GM11168 (cell line): ENCODE results near the gene CHST3.
"Not testable (repeated sequence)": the region's sequence is repeated elsewhere in the genome, so short reads cannot be mapped to it uniquely, and the experiment has no call there.

ENCODE experiments used
- in situ Hi-C: fragments of 300-500 bp; cut with MboI; formaldehyde crosslinking; loops from one replicate; pipeline ENCODE4 v1.12.0; 2022; ENCODE audit warnings: low sequenced_read_pairs; ENCODE audit not compliant: unreplicated experiment

CHST3 gene, protein sequence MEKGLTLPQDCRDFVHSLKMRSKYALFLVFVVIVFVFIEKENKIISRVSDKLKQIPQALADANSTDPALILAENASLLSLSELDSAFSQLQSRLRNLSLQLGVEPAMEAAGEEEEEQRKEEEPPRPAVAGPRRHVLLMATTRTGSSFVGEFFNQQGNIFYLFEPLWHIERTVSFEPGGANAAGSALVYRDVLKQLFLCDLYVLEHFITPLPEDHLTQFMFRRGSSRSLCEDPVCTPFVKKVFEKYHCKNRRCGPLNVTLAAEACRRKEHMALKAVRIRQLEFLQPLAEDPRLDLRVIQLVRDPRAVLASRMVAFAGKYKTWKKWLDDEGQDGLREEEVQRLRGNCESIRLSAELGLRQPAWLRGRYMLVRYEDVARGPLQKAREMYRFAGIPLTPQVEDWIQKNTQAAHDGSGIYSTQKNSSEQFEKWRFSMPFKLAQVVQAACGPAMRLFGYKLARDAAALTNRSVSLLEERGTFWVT

DNA sequence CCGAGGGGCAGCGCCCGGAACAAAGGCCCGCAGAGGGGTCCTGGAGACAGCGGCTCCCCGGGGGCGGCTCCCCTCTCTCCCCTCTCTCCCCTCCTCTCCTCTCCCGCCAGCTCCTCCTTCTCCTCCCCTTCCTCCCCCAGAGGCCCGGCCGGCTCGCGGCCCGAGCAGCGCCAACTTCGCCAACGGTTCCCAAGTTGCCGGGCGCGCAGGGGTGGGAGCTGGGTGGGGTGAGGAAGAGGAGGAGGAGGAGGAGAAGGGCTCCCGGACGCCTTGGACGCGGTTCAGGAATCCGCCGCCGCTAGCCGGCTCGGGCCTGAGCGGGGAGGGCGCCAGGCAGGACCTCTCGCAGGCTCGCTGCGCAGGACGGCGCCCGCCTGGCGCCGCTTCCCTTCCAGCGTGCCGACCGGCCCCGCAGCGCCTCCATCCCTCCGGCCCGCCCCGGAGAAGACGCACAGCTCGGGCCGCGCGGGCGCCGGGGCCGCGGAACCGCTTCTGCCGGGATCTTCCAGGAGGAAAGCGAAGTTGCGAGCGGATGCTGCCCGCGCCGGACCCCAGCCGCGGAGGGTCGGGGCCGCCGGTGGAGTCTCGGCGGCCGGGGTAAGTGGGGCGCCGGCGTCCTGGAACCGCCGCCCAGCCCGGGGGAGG, at the start of gene CHST3:
Gene CHST3, plus strand, starts transcription at position 298 of the 645 bp plus-strand sequence. CDS start 41,448 bp downstream, outside the sequence.
- in situ Hi-C loops = no loop called here

DNA sequence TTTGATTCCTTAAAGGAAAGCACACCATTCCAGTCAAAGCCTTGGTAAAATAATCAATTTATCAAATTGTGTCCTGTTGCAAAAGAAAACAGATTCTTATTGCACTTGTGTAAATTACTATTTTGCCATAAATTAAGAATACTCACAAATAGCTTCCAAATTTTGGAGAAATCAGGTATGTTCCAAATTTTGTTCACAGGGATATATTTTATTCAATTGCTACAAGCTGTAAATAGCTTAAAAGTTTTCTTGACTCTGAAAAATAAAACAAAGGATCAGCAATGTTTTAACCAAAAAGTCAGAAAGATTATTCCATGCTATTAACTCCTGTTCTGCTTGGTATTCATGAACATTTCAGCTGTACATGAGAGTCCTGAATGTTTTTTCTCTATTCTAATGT, 47.4 kb upstream of the CHST3 start:
- in situ Hi-C loops = no loop called here

DNA sequence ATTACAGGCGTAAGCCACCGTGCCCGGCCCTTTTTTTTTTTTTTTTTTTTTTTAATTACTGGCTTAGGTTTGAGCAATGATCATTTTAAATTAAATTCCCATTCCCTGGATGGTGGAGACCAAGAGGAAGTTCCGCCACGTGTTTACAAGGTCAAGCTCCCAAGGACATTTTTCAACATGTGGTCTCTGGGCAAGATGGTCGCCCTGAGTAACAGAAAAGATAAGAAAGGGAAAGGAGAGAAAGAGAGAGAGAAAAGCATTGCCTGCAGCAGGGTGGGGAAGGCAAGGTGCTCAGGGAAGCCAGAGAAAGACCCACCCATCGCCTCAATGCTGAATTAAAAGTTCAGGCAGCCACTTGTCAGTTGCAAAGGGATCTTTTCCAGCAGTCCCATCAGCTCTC, 45.2 kb upstream of the CHST3 start:
- in situ Hi-C loops = no loop called here

DNA sequence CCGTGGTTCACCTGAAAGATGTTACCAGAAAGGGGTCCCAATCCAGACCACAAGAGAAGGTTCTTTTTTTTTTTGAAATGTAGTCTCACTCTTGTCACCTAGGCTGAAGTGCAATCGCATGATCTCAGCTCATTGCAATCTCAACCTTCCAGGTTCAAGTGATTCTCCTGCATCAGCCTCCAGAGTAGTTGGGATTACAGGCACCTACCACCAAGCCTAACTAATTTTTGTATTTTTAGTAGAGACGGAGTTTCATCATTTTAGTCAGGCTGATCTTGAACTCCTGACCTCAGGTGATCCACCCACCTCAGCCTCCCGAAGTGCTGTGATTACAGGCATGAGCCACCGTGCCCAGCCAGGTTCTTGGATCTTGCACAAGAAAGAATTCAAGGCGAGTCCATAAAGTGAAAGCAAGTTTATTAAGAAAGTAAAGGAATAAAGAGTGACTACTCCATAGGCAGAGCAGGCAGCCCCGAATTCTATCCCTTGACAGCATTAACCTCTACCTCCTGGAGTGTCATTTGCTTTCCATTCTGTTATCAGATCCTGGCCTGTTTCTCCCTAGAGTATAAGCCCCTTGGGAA, 44.1 kb upstream of the CHST3 start:
- in situ Hi-C loops = not testable (repeated sequence)

DNA sequence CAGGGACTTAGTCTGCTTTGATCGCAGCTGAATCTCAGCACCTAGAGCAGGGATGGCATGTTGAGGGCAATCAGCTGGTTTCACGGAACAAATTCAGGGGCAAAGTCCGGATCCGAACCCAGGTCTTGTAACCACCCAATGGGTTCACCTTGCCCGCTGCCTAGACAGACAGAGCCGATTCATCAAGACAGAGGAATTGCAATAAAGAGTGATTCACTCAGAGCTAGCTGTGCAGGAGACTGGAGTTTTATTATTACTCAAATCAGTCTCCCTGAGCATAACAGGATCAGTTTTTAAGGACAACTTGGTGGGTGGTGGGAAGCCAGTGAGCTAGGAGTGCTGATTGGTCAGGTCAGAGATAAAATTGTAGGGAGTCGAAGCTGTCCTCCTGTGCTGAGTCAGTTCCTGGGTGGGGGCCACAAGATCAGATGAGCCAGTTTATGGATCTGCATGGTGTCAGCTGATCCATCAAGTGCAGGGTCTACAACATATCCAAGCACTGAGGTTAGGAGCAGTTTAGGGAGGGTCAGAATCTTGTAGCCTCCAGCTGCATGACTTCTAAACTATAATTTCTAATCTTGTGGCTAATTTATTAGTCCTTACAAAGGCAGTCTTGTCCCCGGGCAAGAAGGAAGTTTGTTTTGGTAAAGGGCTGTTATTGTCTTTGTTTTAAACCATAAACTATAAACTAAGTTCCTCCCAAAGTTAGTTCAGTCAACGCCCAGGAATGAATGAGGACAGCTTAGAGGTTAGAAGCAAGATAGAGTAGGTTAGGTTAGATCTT, 43.5 kb upstream of the CHST3 start:
- in situ Hi-C loops = no loop called here

DNA sequence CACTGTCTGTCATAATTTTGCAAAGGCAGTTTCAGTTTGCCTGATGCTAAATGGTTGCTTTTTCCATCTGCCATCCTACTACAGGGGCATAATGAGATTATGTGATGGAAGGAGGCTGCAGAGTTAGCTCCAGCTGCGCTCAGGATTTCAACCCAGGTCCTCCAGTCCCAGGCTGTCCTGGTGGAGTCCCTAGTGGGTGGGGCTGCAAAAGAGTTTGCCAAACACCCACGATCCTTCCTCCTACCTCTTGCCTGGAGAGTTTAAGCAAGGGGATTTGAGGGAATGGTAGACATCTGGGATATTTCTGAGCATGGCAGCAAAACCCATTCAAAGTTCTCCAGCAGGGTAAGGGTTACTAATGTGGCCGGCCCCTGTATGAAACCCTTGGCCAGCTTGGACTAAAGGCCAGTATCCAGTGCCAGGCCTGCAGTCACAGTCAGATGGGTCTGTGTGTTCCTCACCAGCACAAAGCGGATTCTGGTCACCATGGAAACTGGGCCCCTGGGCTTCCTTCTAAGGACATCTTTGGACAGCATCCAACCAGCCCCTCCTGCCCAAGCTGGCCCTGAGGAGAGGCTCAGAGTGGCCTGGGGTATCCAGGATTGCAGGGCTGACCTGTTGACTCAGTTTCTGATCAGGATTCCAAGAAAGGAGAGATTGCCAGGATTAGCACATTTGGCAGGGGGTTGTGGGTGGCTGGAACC, 42.7 kb upstream of the CHST3 start:
- in situ Hi-C loops = no loop called here

DNA sequence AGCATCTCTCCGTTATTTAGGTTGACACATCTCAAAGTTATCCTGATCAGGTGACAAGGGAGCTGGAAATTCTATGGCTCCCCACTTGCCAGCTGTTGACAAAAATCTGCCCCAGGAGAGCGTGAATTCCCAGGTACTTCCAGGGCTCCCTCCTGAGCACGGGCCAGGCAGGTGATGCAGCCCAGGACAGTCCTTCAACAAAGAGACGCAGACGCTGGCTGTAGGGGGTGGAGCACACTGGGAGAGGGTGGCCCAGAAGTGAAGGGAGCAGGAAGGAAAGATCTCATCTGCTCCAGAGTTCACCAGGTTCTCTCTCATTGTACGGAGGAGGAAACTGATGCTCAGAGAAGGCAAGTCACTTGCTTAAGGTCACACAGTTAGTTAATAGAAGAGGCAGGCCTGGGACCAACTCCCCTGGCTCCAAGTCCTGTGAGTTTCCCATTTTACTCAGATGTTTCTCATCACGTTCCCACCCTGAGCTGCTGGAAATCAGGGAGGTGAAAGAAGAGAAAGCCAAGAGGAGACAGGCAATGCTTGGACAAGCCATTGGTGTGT, 41.0 kb upstream of the CHST3 start:
- in situ Hi-C loops = no loop called here

DNA sequence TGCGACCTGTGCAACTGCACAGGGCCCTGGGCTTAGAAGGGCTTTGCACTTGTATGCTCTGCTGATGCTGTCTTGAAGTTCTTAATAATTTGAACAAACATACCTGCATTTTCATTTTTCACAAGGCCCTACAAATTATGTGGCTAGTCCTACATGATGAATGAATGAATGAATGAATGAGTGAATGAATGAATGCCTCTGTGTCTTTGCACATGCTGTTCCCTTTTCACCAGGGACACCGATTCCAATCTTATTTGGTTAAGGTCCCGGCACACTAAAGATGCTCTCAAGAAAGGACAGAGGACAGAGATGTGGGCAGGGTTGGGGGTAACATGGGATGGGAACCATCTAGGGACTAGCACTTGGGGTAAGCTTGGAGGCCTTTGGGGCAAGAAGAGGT, 39.4 kb upstream of the CHST3 start:
- in situ Hi-C loops = no loop called here

DNA sequence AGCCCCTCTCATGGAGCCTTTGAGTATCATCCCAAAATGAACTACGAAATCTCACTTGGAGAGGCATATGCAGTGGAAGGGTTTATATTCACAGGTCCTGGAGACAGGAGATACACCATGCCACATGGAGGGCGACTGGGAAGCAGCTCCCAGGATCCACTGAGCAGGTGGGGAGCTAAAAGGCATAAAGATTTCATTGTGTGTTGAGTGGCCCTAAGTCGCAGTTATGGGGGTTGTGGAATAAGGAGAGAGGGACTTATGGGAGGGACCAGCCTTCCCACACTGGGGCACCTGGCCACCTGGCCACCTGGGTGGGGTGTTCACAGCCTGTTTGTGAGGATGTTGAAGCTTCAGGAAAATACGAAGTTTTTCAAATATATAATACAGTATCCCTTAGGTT, 37.0 kb upstream of the CHST3 start:
- in situ Hi-C loops = no loop called here

DNA sequence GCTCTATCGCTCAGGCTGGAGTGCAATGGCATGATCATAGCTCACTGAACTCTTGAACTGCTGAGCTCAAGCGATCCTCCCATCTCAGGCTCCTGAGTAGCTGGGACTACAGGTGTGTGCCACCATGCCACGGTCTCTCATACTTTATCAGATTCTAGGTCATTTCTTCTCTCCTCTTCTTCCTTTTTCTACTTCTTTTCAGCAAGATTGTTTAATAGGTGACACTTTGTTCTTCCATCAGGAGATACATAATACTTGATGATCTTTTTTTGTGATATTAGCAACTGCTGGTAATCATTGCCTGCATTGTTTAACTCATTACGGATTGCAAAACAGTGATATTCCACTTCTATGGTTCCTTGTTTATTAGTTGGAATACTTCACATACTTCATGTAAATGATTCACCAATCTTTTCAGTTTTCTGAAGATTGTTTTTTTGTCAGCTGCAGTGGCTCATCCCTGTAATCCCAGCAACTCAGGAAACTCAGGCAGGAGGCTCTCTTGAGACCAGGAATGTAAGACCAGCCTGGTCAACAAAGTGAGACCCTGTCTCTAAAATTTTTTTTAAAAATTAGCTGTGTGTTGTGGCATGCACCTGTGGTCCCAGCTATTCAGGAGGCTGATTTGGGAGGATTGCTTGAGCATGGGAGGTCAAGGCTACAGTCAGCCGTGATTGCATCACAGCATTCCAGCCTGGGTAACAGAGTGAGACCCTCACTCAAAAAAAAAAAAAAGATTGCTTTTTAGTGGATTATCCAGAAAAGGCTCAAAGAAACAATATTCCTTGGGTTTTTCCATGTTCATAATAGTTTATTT, 36.2 kb upstream of the CHST3 start:
- in situ Hi-C loops = no loop called here

DNA sequence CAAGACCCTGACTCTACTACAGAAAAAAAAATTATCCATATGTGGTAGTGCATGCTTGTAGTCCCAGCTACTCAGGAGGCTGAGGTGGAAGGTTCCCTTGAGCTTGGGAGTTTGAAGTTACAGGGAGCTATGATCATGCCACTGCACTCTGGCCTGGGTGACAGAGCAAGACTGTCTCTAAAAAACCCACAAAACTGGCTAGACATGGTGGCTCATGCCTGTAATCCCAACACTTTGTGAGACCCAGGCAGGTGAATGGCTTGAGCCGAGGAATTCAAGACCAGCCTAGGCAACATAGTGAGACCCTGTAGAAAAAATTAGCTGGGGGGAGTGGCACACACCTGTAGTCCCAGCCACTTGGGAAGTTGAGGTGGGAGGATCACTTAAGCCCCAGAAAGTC, 32.9 kb upstream of the CHST3 start:
- in situ Hi-C loops = no loop called here

DNA sequence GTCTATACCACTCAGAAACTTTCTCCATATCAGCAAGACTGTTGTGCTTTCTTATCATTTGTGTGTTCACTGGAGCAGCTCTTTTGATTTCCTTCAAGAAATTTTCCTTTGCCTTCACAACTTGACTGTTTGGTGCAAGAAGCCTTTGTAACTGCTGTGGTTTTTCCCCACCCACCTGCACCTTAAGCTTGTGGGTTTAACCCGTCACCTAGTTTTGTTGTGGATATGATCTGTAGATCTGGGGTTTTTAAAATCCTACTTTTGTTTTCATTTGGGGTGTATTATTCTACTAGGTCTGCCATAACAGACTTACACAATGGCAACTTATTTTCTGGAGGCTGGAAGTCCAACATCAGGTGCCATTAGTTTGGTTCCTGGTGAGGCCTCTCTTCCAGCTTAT, 30.5 kb upstream of the CHST3 start:
- in situ Hi-C loops = no loop called here

DNA sequence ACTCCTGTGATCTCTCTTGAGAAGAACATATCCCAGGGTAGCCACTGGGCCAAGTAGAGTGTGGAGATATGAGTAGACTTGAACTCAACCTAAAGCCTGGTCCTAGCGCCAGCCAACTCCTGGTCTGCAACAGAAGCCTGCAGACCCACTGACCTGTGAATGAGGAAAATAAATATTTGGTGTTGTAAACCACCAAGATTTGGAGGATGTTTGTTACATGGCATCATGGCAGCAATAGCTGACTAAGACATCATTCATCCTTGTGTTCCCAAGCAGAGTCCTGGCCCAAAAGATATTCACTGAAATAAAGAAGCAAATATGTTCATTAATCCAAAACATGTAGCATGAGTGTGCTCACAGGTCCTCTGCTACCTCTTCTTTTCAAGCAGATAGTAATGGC, 26.0 kb upstream of the CHST3 start:
- in situ Hi-C loops = no loop called here

DNA sequence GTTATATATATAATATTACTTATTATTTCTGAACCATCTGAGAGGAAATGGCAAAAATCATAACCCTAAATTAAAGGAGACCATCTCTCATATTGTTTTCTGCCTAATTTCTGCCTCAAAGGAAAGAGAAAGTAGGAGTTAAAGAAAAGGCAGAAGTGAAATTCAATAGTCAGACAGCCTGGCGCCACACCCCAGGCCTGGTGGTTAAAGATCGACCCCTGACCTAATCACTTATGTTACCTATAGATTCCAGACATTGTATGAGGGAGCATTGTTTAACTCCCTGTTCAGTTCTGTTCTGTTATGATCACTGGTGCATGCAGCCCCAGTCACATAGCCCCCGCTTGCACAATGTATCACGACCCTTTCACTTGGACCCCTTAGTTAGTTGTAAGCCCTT, 24.9 kb upstream of the CHST3 start:
- in situ Hi-C loops = no loop called here

DNA sequence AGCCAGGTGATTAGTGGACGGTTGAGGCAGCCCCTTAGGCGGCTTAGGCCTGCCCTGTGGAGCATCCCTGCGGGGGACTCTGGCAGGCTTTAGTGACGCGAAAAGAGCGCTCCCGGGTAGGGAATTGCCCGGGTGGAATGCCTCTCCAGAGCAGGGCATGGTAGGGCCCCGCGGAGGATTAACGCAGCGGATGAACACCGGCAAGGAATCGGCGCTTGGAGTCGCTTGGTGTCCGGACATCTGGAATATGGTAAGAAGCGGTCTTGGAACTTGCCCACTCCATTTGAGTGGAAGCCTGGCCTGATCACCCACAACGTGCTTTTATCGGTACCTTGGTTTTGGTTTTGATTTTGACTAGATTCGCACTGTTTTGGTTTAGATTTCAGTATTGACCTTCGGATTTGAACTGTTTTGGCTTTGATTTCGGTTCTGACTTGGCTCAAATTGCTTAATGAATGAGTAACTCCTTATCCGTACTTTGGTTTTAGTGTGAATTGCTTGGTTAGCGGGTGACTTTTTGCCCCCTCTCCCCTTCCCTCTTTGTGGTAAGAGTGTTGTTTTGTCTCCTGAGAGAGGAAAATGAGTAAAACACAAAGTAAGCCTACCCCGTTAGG, 24.2 kb upstream of the CHST3 start:
- in situ Hi-C loops = no loop called here

DNA sequence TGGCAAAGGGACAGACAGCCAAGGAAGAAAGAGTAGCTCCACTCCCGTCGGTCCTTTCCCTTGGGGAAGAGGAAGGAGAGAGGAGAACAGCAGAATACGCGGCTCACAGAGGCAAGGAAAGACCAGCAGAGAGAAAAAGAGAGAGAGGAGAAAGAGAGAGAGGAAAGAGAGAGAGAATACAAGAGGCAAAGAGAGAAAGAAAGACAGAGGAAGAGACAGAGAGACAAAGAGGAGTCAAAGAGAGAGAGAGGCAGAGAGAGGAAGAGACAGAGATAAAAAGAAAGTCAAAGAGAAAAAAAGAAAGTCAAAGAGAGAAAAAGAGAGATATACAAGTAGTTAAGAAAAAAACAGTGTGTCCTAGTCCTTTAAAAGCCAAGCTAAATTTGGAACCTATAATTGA, 23.4 kb upstream of the CHST3 start:
- in situ Hi-C loops = no loop called here

DNA sequence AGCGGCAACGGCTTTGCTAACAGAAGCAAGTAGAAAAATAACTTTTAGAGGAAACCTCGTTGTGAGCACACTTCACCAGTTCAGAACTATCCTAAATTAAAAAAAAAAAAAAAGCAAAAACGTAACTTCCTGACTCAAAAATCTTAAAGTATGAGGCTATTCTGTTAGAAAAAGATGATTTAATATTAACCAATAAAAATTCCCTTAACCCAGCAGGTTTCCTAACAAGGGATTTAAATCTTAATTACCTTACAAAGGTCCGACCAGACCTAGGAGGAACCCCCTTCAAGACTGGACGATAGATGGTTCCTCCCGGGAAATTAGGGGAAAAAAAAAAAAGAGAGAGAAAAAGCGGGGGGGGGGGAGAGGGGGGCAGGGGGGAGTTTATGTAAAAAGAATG, 22.9 kb upstream of the CHST3 start:
- in situ Hi-C loops = no loop called here

DNA sequence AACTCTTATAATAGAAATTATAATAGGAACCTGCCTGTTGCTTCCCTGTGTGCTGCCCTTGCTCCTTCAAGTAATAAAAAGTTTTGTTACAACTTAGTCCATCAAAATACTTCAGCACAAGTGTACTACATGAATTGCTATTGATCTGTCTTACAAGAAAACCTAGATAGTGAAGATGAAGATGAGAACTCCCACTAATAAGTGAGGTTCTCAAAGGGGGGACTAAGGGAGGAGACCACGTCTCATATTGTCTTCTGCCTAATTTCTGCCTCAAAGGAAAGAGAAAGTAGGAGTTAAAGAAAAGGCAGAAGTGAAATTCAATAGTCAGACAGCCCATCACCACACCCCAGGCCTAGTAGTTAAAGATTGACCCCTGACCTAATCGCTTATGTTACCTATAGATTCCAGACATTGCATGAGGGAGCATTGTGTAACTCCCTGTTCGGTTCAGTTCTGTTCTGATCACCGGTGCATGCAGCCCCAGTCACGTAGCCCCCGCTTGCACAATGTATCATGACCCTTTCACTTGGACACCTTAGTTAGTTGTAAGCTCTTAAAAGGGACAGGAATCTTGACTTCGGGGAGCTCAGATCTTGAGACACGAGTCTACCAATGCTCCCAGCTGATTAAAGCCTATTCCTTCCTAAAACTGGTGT, 18.2 kb upstream of the CHST3 start:
- in situ Hi-C loops = no loop called here
